Measurements from ENCODE around the gene FAM171A2.

FAM171A2 gene

DNA sequence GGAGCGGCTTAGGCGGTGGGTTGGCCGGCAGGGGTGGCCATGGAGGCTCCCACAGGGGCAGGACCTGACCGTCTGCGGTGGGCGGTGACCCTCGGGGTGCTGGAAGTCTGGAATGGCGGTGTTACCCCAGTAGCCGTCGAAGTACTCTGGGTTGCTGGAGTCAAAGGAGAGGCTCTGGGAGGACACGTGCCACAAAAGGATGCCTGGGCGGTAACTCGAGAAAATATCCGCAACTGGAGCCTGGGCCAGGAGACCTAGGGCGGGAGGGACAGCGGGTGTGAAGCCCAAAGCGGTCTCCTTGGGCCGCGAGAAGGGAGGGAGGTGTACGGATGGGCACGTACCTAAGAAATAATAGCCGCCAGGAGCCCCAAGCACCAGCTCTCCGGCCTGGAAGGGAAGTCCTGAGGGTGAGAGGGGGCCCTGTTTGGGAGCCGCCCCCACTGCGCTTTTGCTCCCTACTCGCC lies 21.2 kb upstream of the FAM171A2 start:
- TF ChIP-seq, protein P1, sequence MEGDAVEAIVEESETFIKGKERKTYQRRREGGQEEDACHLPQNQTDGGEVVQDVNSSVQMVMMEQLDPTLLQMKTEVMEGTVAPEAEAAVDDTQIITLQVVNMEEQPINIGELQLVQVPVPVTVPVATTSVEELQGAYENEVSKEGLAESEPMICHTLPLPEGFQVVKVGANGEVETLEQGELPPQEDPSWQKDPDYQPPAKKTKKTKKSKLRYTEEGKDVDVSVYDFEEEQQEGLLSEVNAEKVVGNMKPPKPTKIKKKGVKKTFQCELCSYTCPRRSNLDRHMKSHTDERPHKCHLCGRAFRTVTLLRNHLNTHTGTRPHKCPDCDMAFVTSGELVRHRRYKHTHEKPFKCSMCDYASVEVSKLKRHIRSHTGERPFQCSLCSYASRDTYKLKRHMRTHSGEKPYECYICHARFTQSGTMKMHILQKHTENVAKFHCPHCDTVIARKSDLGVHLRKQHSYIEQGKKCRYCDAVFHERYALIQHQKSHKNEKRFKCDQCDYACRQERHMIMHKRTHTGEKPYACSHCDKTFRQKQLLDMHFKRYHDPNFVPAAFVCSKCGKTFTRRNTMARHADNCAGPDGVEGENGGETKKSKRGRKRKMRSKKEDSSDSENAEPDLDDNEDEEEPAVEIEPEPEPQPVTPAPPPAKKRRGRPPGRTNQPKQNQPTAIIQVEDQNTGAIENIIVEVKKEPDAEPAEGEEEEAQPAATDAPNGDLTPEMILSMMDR (IDR thresholded peaks at IDR 0.05; ENCODE audit: unreplicated experiment in 3 of 3), result no peak
- H3K4me1 Mint-ChIP-seq, result peaks cover 4% of the 10 kb centered on the region
- H3K36me3 Mint-ChIP-seq (ENCODE audit: low read depth), result no peaks in the 10 kb centered on the region
- H3K4me3 Mint-ChIP-seq, result peak overlapping the region; percentile 83 to 86 (median 85)
- peaks cover 37% of the 10 kb centered on the region for H3K27me3 Mint-ChIP-seq (ENCODE audit: low read depth)
- H3K27ac Mint-ChIP-seq, result no peak overlapping the region
- H3K9me3 Mint-ChIP-seq, result no peaks in the 10 kb centered on the region

DNA sequence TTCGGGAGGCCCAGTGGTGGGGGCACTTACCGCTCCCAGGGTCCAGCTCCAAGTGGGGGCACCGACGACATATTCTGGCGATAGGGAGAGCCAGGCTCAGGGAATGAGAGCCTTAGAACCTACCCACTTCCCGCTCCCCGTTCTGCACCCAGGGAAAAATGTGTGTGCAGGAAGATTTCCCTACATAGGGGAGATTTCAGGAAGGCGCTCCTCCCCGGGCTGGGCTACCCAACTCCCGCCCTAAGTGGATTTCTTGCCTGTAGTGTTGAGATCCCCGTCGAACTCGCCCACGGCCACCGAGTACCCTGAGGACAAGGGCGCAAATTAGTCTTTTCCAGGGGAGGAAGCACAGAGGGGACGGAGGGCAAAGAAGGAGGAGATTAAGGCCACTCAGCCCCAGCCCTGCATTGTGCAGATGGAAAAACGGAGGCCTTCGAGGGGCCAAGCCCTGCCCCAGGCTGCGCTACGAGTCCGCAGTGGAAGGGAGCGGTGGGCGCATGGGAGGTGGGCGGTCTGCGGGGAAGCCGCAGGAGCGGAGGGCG lies 20.7 kb upstream of the FAM171A2 start:
- peaks cover 4% of the 10 kb centered on the region for H3K4me1 Mint-ChIP-seq
- H3K27ac Mint-ChIP-seq, result peak overlapping the region in 1 of 3 experiments; percentile 79
- no peaks in the 10 kb centered on the region for H3K36me3 Mint-ChIP-seq (ENCODE audit: low read depth)
- TF ChIP-seq, protein P1 (IDR thresholded peaks at IDR 0.05; ENCODE audit: unreplicated experiment in 3 of 3), result no peak
- H3K4me3 Mint-ChIP-seq, result peak overlapping the region; percentile 83 to 86 (median 85)
- peaks cover 37% of the 10 kb centered on the region for H3K27me3 Mint-ChIP-seq (ENCODE audit: low read depth)
- H3K9me3 Mint-ChIP-seq, result no peaks in the 10 kb centered on the region

DNA sequence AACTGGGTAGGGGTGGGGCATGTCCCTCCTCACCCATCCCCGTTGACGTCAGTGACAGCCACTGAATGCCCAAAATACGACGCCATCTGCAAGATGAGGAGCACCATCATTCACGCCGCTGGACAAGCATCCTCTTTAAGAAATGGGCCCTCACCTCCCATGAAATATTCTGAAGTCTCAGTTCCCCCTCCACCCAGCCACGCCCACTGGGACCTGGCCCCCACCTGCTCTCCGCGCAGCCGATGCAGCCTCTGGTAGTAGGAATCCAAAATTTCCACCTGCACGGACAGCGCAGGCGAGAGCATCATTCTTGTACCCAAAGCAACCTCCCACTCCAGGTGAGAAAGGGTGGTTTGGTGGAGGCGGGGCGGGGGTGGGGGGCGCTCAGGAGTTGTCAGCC lies 20.2 kb upstream of the FAM171A2 start:
- Mint-ChIP-seq H3K4me1 (peaks cover 4% of the 10 kb centered on the region), H3K4me3 (no peak overlapping the region), H3K27ac (no peak overlapping the region), H3K27me3 (ENCODE audit: low read depth) (peaks cover 37% of the 10 kb centered on the region), H3K36me3 (ENCODE audit: low read depth) (no peaks in the 10 kb centered on the region), H3K9me3 (no peaks in the 10 kb centered on the region)
- TF ChIP-seq, protein P1 (IDR thresholded peaks at IDR 0.05; ENCODE audit: unreplicated experiment in 3 of 3), result no peak

DNA sequence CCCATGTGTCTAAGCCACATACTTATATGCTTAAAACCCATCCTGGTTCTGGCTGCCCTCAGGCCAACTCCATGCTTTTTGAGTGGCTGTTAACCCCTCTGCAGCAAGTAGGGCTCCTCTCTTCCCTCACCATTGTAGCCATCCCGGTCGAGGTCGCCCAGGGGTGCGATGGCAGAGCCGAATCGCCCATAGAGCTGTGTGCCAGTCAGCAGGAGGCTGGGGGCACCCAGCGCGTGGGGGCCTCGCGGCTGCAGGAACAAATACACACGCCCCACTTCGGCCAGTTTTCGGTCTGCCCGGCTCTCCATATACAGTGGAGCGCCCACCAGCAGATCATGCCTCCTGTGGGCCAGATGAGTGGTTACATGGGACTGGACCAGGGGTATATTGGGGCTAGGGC lies 19.7 kb upstream of the FAM171A2 start:
- TF ChIP-seq, protein P1 (IDR thresholded peaks at IDR 0.05; ENCODE audit: unreplicated experiment in 3 of 3), result no peak
- Mint-ChIP-seq H3K27ac (no peak overlapping the region), H3K4me3 (no peak overlapping the region), H3K36me3 (ENCODE audit: low read depth) (no peaks in the 10 kb centered on the region), H3K27me3 (ENCODE audit: low read depth) (peaks cover 37% of the 10 kb centered on the region), H3K9me3 (no peaks in the 10 kb centered on the region), H3K4me1 (peaks cover 4% of the 10 kb centered on the region)

DNA sequence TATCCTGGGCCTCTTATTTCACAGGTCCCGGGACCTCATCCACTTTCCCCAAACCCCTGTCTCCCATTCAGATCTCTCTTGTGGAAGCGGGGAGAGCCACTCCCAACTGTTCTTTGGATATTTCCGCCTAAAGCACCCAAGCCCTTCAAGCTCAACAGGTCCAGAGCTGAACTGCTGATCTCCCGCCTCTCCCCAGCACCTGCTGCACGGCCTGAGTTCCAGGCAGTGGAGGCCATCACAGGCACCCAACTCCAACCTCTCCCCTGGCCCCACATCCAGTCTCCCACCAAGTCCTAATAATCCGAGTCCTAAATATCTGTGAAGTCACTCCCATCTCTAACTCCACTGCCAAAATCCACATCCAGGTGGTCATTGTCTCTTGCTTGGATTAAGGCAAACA lies 19.3 kb upstream of the FAM171A2 start:
- no peak overlapping the region for H3K4me3 Mint-ChIP-seq
- H3K27me3 Mint-ChIP-seq (ENCODE audit: low read depth), result peaks cover 36% of the 10 kb centered on the region
- no peaks in the 10 kb centered on the region for H3K9me3 Mint-ChIP-seq
- TF ChIP-seq, protein P1 (IDR thresholded peaks at IDR 0.05; ENCODE audit: unreplicated experiment in 3 of 3), result no peak
- no peaks in the 10 kb centered on the region for H3K36me3 Mint-ChIP-seq (ENCODE audit: low read depth)
- H3K27ac Mint-ChIP-seq, result no peak overlapping the region
- H3K4me1 Mint-ChIP-seq, result peaks cover 4% of the 10 kb centered on the region

DNA sequence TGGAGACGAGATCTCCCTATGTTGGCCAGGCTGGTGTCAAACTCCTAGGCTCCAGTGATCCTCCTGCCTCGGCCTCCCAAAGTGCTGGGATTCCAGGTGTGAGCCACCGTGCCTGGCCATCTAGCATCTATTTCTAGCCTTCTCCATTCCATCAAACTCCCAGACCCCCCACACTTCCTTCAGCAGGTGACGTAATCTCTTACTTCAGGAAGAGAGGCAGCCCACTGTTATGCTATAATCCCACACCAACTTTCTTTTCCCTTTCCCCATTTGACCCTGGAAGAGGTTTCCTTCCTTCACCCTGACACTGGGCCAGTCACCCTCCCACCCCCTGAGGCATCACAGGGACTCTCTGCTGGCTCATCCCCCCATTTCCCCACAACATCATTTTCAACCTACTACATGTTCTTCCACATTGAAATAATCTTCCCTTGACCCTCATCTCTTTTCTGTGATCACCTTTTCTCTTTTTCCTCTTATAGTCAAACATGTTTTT lies 18.2 kb upstream of the FAM171A2 start:
- H3K27me3 Mint-ChIP-seq (ENCODE audit: low read depth), result peaks cover 33% of the 10 kb centered on the region
- no peak overlapping the region for H3K4me3 Mint-ChIP-seq
- TF ChIP-seq, protein P1 (IDR thresholded peaks at IDR 0.05; ENCODE audit: unreplicated experiment in 3 of 3), result no peak
- no peaks in the 10 kb centered on the region for H3K9me3 Mint-ChIP-seq
- peaks cover 4% of the 10 kb centered on the region for H3K4me1 Mint-ChIP-seq
- no peaks in the 10 kb centered on the region for H3K36me3 Mint-ChIP-seq (ENCODE audit: low read depth)
- H3K27ac Mint-ChIP-seq, result no peak overlapping the region
